DMS53 (cell line): Measurements from ENCODE around the gene GRIK2.
A peak's percentile ranks its signal among the peaks of the same experiment; 100 is the strongest.
"Not testable (repeated sequence)": the region's sequence is repeated elsewhere in the genome, so short reads cannot be mapped to it uniquely, and the experiment has no call there.

ENCODE experiments used
- DNase-seq: peaks from one replicate; lab custom pipeline; 2025; lab: John Stamatoyannopoulos, UW

The GRIK2 gene

GRCh38 chr6:101633081-101633480 is 239.6 kb downstream of the GRIK2 start:
- DNase-seq, result no peak

GRCh38 chr6:101638865-101639264 is 245.4 kb downstream of the GRIK2 start:
- DNase-seq, result not testable (repeated sequence)

- no peak for DNase-seq
Observed at GRCh38 chr6:101640131-101640530, 246.6 kb downstream of the GRIK2 start.

- DNase-seq, result no peak
Observed at GRCh38 chr6:101645770-101646169, 252.3 kb downstream of the GRIK2 start.

- DNase-seq, result no peak
Observed at GRCh38 chr6:101650402-101651100, 257.0 kb downstream of the GRIK2 start.

GRCh38 chr6:101652079-101652478 is 258.6 kb downstream of the GRIK2 start:
- no peak for DNase-seq

- no peak for DNase-seq
Observed at GRCh38 chr6:101655109-101655508, 261.6 kb downstream of the GRIK2 start.

GRCh38 chr6:101662111-101662897 is 268.8 kb downstream of the GRIK2 start:
- DNase-seq, result no peak

GRCh38 chr6:101663100-101663499 is 269.6 kb downstream of the GRIK2 start:
- peak; percentile 71 for DNase-seq

- DNase-seq, result peak; percentile 59
Observed at GRCh38 chr6:101666256-101666655, 272.7 kb downstream of the GRIK2 start.

GRCh38 chr6:101668496-101669030 is 275.1 kb downstream of the GRIK2 start:
- no peak for DNase-seq

- DNase-seq, result no peak
Observed at GRCh38 chr6:101676187-101676586, 282.7 kb downstream of the GRIK2 start.

- DNase-seq, result no peak
Observed at GRCh38 chr6:101682937-101683336, 289.4 kb downstream of the GRIK2 start.

- DNase-seq, result no peak
Observed at GRCh38 chr6:101683884-101684283, 290.4 kb downstream of the GRIK2 start.

GRCh38 chr6:101686653-101687052 is 293.1 kb downstream of the GRIK2 start:
- no peak for DNase-seq

- DNase-seq, result no peak
Observed at GRCh38 chr6:101689156-101689555, 295.6 kb downstream of the GRIK2 start.

GRCh38 chr6:101689695-101690094 is 296.2 kb downstream of the GRIK2 start:
- DNase-seq, result no peak

GRCh38 chr6:101700655-101701054 is 307.1 kb downstream of the GRIK2 start:
- no peak for DNase-seq

- DNase-seq, result no peak
Observed at GRCh38 chr6:101703311-101703710, 309.8 kb downstream of the GRIK2 start.

- DNase-seq, result no peak
Observed at GRCh38 chr6:101705866-101706265, 312.4 kb downstream of the GRIK2 start.

GRCh38 chr6:101706576-101706975 is 313.1 kb downstream of the GRIK2 start:
- no peak for DNase-seq

GRCh38 chr6:101711518-101711917 is 318.0 kb downstream of the GRIK2 start:
- DNase-seq, result no peak

- DNase-seq, result no peak
Observed at GRCh38 chr6:101716387-101716786, 322.9 kb downstream of the GRIK2 start.
